SJCRH30 (cell line): ENCODE measurements around the gene TNFRSF25. TPM values are rescaled to one million over a fixed set of nuclear protein-coding genes. Genes with fewer than 3 reads are reported as not detected.
"Not testable (repeated sequence)": the region's sequence is repeated elsewhere in the genome, so short reads cannot be mapped to it uniquely, and the experiment has no call there.

Source experiments
- DNase-seq, 2 experiments: peaks; one replicate each; pipeline ENCODE4 v3.0.0-alpha.2; 2015 to 2020
- H3K27ac ChIP-seq: fragments of 250-450 bp; sonication (Bioruptor Pico); 2 replicates; pipeline ENCODE4 v1.5.1; 2020; ENCODE audit warnings: mild to moderate bottlenecking, moderate library complexity
- H3K27me3 ChIP-seq: fragments of 250-450 bp; sonication (Bioruptor Pico); 2 replicates; pipeline ENCODE4 v1.5.1; 2020; ENCODE audit warnings: mild to moderate bottlenecking, moderate library complexity
- H3K36me3 ChIP-seq: fragments of 250-450 bp; sonication (Bioruptor Pico); 2 replicates; pipeline ENCODE4 v1.5.1; 2020; ENCODE audit warnings: mild to moderate bottlenecking, moderate library complexity
- H3K4me1 ChIP-seq: fragments of 250-450 bp; sonication (Bioruptor Pico); 2 replicates; pipeline ENCODE4 v1.5.1; 2020; ENCODE audit warnings: mild to moderate bottlenecking, moderate library complexity
- H3K4me3 ChIP-seq: fragments of 250-450 bp; sonication (Bioruptor Pico); 2 replicates; pipeline ENCODE4 v1.5.1; 2020; ENCODE audit warnings: mild to moderate bottlenecking, moderate library complexity
- H3K9me3 ChIP-seq: fragments of 250-450 bp; sonication (Bioruptor Pico); replicated peaks from 2 replicates; pipeline ENCODE4 v1.5.1; 2020; ENCODE audit warnings: mild to moderate bottlenecking, moderate library complexity
- total RNA-seq: library from RNA; depleted of rRNA; stranded (reverse); fragments of >200 nt; shearing (Covaris generic); gene quantifications from 2 replicates; pipeline ENCODE4 v1.2.3, GENCODE V29; 2014

TNFRSF25 gene
- total RNA-seq, 1 experiment from 2014 or later: 4.6 TPM

GRCh38 chr1:6496365-6496721, 30.4 kb upstream of the TNFRSF25 start:
- no peaks in the 10 kb centered on the region for H3K36me3 ChIP-seq
- no peak overlapping the region for H3K27ac ChIP-seq
- 0 out of 2 replicates have a peak, but pooled peaks cover 6% of the 10 kb centered on the region for H3K27me3 ChIP-seq
- no peaks in the 10 kb centered on the region for H3K9me3 ChIP-seq
- H3K4me1 ChIP-seq: peaks cover 28% of the 10 kb centered on the region
- DNase-seq: no peak
- H3K4me3 ChIP-seq: no peak overlapping the region; the same call in 1 of the 2 replicates

GRCh38 chr1:6495540-6496364, 29.8 kb upstream of the TNFRSF25 start:
- Histone ChIP-seq H3K36me3 (no peaks in the 10 kb centered on the region), H3K27me3 (0 out of 2 replicates have a peak, but pooled peaks cover 6% of the 10 kb centered on the region), H3K4me1 (peaks cover 22% of the 10 kb centered on the region), H3K4me3 (no peak overlapping the region; the same call in 1 of the 2 replicates), H3K27ac (no peak overlapping the region), H3K9me3 (no peaks in the 10 kb centered on the region)
- DNase-seq: no peak

- Histone ChIP-seq H3K4me3 (no peak overlapping the region), H3K27ac (no peak overlapping the region), H3K27me3 (0 out of 2 replicates have a peak, but pooled peaks cover 6% of the 10 kb centered on the region), H3K36me3 (no peaks in the 10 kb centered on the region), H3K9me3 (no peaks in the 10 kb centered on the region), H3K4me1 (peaks cover 21% of the 10 kb centered on the region)
- DNase-seq: no peak
These were observed 29.1 kb upstream of the TNFRSF25 start for GRCh38 chr1:6495041-6495441.

GRCh38 chr1:6494627-6495026, 28.7 kb upstream of the TNFRSF25 start:
- 0 out of 2 replicates have a peak, but pooled peaks cover 6% of the 10 kb centered on the region for H3K27me3 ChIP-seq
- no peaks in the 10 kb centered on the region for H3K9me3 ChIP-seq
- no peak for DNase-seq
- no peaks in the 10 kb centered on the region for H3K36me3 ChIP-seq
- peaks cover 22% of the 10 kb centered on the region for H3K4me1 ChIP-seq
- H3K4me3 ChIP-seq: no peak overlapping the region
- no peak overlapping the region for H3K27ac ChIP-seq

DNA sequence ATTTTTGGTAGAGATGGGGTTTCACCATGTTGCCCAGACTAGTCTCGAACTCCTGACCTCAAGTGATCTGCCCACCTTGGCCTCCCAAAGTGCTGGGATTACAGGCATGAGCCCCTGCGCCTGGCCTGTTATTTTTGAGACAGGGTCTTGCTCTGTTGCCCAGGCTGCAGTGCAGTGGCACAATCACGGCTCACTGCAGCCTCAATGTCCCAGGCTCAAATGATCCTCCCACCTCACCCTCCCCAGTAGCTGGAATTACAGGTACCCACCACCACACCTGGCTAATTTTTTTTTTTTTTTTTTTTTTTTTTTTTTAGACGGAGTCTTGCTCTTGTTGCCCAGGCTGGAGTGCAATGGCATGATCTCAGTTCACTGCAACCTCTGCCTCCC, 27.9 kb upstream of the TNFRSF25 start:
- H3K4me1 ChIP-seq: peaks cover 24% of the 10 kb centered on the region
- DNase-seq, H3K27ac ChIP-seq, H3K4me3 ChIP-seq, H3K9me3 ChIP-seq, H3K27me3 ChIP-seq, H3K36me3 ChIP-seq: not testable (repeated sequence)

- no peak overlapping the region for H3K4me3 ChIP-seq
- no peak overlapping the region for H3K27ac ChIP-seq
- no peak for DNase-seq
- no peaks in the 10 kb centered on the region for H3K9me3 ChIP-seq
- no peaks in the 10 kb centered on the region for H3K36me3 ChIP-seq
- 0 out of 2 replicates have a peak, but pooled peaks cover 8% of the 10 kb centered on the region for H3K27me3 ChIP-seq
- H3K4me1 ChIP-seq: peaks cover 18% of the 10 kb centered on the region
These were observed 26.0 kb upstream of the TNFRSF25 start for GRCh38 chr1:6491966-6492365.

DNA sequence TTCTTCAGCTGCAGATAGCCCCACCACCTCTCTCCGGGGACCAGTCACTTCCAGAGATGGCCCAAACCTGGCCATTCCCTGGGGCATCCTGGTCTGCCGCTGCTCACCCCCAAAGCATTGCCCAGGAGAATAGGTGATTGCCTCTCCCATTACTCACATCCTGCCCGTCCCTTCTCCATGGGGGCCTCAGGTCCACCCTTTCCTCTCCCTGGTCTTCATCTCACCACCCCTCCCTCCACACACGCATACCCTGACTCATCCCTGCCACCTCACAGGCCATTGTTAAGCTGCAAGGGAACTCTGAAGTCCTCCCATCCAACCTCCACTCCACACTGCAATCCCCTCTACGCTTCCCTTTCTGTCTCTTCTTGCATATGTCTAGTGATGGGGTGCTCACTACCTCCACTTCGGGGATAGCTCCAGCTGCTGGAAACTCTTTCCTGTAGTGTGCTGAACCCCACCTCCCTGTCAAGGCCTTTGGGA, 25.5 kb upstream of the TNFRSF25 start, which contains the start of gene PLEKHG5:
Gene PLEKHG5 (minus strand): TSS at position 188 of the 483 bp plus-strand sequence. CDS start 14,096 bp downstream, outside the sequence.
- Histone ChIP-seq H3K36me3 (no peaks in the 10 kb centered on the region), H3K4me3 (peak within 1 kb of the TSS; percentile 72), H3K27ac (peak within 1 kb of the TSS; percentile 36; the same call in 1 of the 2 replicates), H3K9me3 (no peaks in the 10 kb centered on the region), H3K4me1 (peaks cover 15% of the 10 kb centered on the region), H3K27me3 (0 out of 2 replicates have a peak, but pooled peaks cover 4% of the 10 kb centered on the region)
- no peak for DNase-seq

GRCh38 chr1:6491081-6491449, 25.1 kb upstream of the TNFRSF25 start:
- H3K9me3 ChIP-seq: no peaks in the 10 kb centered on the region
- no peak for DNase-seq
- no peaks in the 10 kb centered on the region for H3K36me3 ChIP-seq
- H3K4me1 ChIP-seq: peaks cover 14% of the 10 kb centered on the region
- peak overlapping the region; percentile 72 for H3K4me3 ChIP-seq
- H3K27me3 ChIP-seq: 0 out of 2 replicates have a peak, but pooled peaks cover 2% of the 10 kb centered on the region
- peak overlapping the region; percentile 36; the same call in 1 of the 2 replicates for H3K27ac ChIP-seq

GRCh38 chr1:6490181-6491080, 24.5 kb upstream of the TNFRSF25 start:
- H3K36me3 ChIP-seq: no peaks in the 10 kb centered on the region
- peaks cover 14% of the 10 kb centered on the region for H3K4me1 ChIP-seq
- peak overlapping the region; percentile 36; the same call in 1 of the 2 replicates for H3K27ac ChIP-seq
- no peaks in the 10 kb centered on the region for H3K9me3 ChIP-seq
- DNase-seq: peak; percentile 89 to 92
- H3K27me3 ChIP-seq: 0 out of 2 replicates have a peak, but pooled peaks cover 2% of the 10 kb centered on the region
- peak overlapping the region; percentile 72 for H3K4me3 ChIP-seq

- peak overlapping the region; percentile 72 for H3K4me3 ChIP-seq
- H3K27me3 ChIP-seq: 0 out of 2 replicates have a peak, but pooled peaks cover 2% of the 10 kb centered on the region
- DNase-seq: peak; percentile 83 to 90
- H3K4me1 ChIP-seq: peaks cover 14% of the 10 kb centered on the region
- H3K9me3 ChIP-seq: no peaks in the 10 kb centered on the region
- no peaks in the 10 kb centered on the region for H3K36me3 ChIP-seq
- H3K27ac ChIP-seq: no peak overlapping the region
These were observed 23.8 kb upstream of the TNFRSF25 start for GRCh38 chr1:6489799-6490180.

DNA sequence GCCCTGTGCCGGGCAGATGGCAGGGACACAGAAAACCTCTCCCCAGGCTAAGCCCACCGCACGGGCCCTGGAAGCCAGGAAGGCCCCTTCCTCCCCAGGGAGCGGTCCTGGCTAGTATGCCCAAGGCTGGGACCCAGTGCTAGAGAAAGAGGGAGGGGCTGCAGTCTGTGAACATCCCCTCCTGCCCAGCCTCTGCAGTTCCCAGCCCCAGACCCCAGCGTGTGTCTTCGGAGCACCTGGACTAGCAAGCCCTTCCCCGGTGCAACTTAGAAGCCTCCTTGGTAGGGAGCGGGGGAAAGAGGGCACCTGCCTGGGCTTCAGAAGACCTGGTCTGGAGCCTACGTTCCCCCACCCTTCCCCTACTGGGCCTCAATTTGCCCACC, 23.4 kb upstream of the TNFRSF25 start:
- Histone ChIP-seq H3K27ac (no peak overlapping the region), H3K27me3 (0 out of 2 replicates have a peak, but pooled peaks cover 2% of the 10 kb centered on the region), H3K36me3 (no peaks in the 10 kb centered on the region), H3K4me3 (peak overlapping the region; percentile 72; the same call in 1 of the 2 replicates), H3K4me1 (peaks cover 14% of the 10 kb centered on the region), H3K9me3 (no peaks in the 10 kb centered on the region)
- no peak for DNase-seq

GRCh38 chr1:6488602-6489382, 22.8 kb upstream of the TNFRSF25 start:
- no peaks in the 10 kb centered on the region for H3K9me3 ChIP-seq
- DNase-seq: no peak
- H3K27ac ChIP-seq: no peak overlapping the region
- no peak overlapping the region for H3K4me3 ChIP-seq
- no peaks in the 10 kb centered on the region for H3K36me3 ChIP-seq
- H3K4me1 ChIP-seq: peaks cover 14% of the 10 kb centered on the region
- H3K27me3 ChIP-seq: 0 out of 2 replicates have a peak, but pooled peaks cover 2% of the 10 kb centered on the region

DNA sequence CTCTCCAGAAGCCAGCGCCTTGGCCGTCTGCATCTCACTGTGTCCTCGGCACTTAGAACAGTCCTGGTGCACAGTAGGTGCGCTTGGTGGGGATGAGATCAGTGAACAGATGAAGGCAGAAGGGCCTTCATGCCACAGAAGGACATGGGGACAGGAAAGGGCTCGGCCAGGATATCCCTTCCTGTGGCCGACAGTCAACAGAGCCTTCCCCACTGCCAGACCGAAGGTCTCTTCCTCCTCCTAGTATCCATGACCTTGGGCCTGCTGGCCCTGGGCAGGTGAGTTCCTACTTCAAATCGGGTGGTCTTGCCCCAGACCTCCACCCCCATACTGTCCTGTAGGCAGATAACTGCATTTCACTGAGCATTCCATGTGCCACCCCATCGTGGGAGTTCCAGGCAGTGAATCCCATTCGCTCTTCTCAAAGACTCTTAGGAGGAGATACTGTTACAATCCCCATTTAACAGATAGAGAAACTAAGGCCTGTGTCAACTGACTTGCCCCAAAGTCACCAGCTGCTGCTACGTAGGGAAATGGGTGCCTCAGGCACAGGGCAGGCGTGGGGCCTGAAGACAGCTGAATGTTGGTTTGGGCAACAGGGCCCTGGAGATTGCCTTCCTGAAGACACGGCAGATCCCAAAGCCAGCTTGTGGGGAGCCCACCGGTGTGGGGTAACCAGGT, 22.0 kb upstream of the TNFRSF25 start:
- H3K4me1 ChIP-seq: peaks cover 14% of the 10 kb centered on the region
- no peak overlapping the region for H3K27ac ChIP-seq
- no peak overlapping the region for H3K4me3 ChIP-seq
- H3K9me3 ChIP-seq: no peaks in the 10 kb centered on the region
- 0 out of 2 replicates have a peak, but pooled peaks cover 2% of the 10 kb centered on the region for H3K27me3 ChIP-seq
- no peaks in the 10 kb centered on the region for H3K36me3 ChIP-seq
- DNase-seq: no peak
